ENCODE results near the gene ZDHHC17. TPM values are rescaled to one million over a fixed set of nuclear protein-coding genes. Genes with fewer than 3 reads are reported as not detected.

ZDHHC17 gene
- total and polyA plus RNA-seq, 12 donors: 6.8 to 28.0 (median 21.5) TPM

DNA sequence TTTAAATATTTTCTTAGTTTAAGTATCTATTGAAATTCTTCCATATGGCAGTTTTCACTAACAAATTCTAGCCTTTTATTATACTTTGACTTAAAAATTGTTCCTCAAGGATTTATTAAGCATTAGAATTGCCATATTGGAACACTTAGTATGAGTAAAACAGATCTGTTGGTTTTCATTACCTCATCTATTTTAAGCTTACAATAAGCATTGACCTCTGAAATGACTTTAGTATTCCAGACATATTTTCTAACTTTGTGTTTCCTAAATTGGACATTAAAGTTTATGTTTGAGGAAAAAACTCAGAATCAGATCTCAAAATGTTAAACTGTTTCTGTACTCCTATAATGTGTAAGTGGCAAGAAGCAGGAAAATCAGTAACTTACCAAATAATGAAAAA, 66.5 kb downstream of the ZDHHC17 start:
- no peak for TF ChIP-seq CTCF (IDR thresholded peaks at IDR 0.05)
- Histone ChIP-seq H3K27me3 (no peaks in the 10 kb centered on the region), H3K4me1 (no peaks in the 10 kb centered on the region), H3K9me3 (peaks cover 0 to 16% (median 8%) of the 10 kb centered on the region in 11 donors), H3K36me3 (peaks cover 0 to 80% (median 20%) of the 10 kb centered on the region in 9 donors), H3K27ac (no peak overlapping the region), H3K4me3 (no peak overlapping the region)
- ATAC-seq (no peak), DNase-seq (no peak)
- intact Hi-C loops (cut with DNase I): no loop called here

GRCh38 chr12:76836633-76837032, 72.7 kb downstream of the ZDHHC17 start:
- no peak overlapping the region for H3K4me3 ChIP-seq
- 65 to 86% methylated on average over 3 of the region's 3 CpGs for WGBS, 2 donors
- intact Hi-C loops (cut with DNase I): no loop called here

GRCh38 chr12:76847260-76847659, 83.3 kb downstream of the ZDHHC17 start:
- H3K27ac ChIP-seq: no peak overlapping the region
- H3K36me3 ChIP-seq: peaks cover 0 to 100% (median 30%) of the 10 kb centered on the region in 9 donors
- H3K4me1 ChIP-seq: no peaks in the 10 kb centered on the region
- intact Hi-C loops (cut with DNase I): no loop called here
- DNase-seq (no peak), ATAC-seq (no peak)
- WGBS, 2 donors: 89 to 92% methylated on average over 2 of the region's 2 CpGs
- TF ChIP-seq CTCF (IDR thresholded peaks at IDR 0.05): no peak
- H3K4me3 ChIP-seq: no peak overlapping the region
- H3K27me3 ChIP-seq: no peaks in the 10 kb centered on the region
- H3K9me3 ChIP-seq: no peaks in the 10 kb centered on the region

More at GRCh38 chr12:76836633-76837032, 72.7 kb downstream of the ZDHHC17 start:
- Histone ChIP-seq H3K36me3 (peaks cover 0 to 40% (median 18%) of the 10 kb centered on the region in 9 donors), H3K4me1 (no peaks in the 10 kb centered on the region), H3K9me3 (peaks cover 0 to 14% (median 8%) of the 10 kb centered on the region in 11 donors), H3K27ac (no peak overlapping the region), H3K27me3 (no peaks in the 10 kb centered on the region)
- DNase-seq: no peak
- TF ChIP-seq CTCF (IDR thresholded peaks at IDR 0.05): no peak
- no peak for ATAC-seq

DNA sequence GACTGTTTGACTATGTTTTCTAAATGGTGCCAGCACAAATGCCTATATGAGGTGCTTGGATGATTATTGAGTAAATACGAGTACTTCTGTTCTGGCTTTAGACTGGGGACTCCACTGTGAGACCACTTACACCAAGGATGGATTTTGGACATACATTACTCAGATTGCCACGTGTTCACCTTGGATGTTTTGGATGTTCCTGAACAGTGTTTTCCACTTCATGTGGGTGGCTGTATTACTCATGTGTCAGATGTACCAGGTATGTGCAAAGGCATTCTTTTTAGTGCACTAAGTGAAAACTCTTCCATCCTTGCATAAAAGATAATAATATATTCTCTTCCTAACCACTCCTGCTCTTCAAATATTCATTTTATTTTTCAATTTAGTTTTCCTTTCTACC, 84.2 kb downstream of the ZDHHC17 start:
- no peak overlapping the region for H3K4me3 ChIP-seq
- H3K27ac ChIP-seq: no peak overlapping the region
- H3K4me1 ChIP-seq: no peaks in the 10 kb centered on the region
- intact Hi-C loops (cut with DNase I): no loop called here
- 93 to 94% methylated on average over 2 of the region's 2 CpGs for WGBS, 2 donors
- peaks cover 0 to 100% (median 30%) of the 10 kb centered on the region in 9 donors for H3K36me3 ChIP-seq
- ATAC-seq: no peak
- H3K9me3 ChIP-seq: no peaks in the 10 kb centered on the region
- no peaks in the 10 kb centered on the region for H3K27me3 ChIP-seq
- DNase-seq: no peak
- no peak for TF ChIP-seq CTCF (IDR thresholded peaks at IDR 0.05)
